Stimulated activated CD4-positive, alpha-beta T cell treated with anti-CD3 and anti-CD28 coated beads, TNF-alpha, amount 100 ng/mL, for 1 hour (primary cell): ENCODE data around the gene SLCO3A1.

Source experiments
- DNase-seq, 3 donors: peaks; one replicate each; pipeline ENCODE4 v3.0.0-alpha.2; 2020; ENCODE audit warnings: low read depth in 3 of 3, low spot score in 1 of 3

The SLCO3A1 gene

DNA sequence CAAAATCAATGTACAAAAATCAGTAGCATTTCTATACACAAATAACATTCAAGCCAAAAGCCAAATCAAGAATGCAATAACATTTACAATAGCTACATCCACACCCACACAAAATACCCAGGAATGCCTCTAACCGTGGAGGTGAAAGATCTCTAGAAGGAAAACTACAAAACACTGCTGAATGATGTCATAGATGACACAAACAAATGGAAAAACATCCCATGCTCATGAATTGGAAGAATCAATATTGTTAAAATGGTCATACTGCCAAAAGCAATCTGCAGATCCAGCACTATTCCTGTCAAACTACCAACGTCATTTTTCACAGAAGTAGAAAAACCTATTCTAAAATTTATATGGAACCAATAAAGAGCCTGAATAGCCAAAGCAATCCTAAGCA is 143.7 kb downstream of the SLCO3A1 start:
- DNase-seq: no peak

DNA sequence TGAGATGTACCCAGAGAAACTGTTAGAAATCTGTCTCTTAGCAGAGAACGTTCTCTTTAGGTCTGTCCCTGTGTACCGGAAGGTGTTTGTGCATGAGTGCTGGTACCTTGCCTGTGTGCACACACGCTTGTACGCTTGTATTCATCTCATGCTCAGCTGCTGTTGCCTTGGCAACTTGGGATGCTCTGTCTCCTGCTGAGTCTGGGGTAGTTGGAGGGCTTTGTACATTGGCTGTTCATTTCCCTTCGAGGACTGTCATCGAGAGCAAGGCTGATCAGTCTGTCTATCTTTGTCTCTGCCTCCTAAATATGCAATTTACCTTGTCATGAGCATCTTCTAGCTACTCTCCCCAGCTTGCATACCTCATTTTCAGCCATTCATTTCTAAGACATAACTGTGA is 147.2 kb downstream of the SLCO3A1 start:
- DNase-seq: no peak

DNA sequence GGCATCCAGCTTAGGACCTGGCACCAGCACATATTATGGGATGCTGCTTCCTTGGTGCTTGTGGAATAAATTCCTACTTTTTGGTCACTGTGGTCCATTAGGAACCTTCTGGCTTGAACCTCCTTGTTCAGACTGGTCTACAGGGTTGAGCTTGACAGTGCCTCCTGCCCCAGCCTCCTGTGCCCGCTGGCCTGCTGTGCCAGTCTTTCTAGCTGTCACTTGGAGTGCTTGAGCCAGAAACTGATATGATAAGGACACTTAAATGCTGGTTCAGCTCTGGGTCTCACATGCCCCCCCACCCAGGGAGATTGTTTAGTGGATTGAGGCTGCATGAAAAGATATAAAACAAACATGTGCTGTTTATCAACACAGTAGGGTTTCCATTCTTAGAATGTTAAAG is 147.8 kb downstream of the SLCO3A1 start:
- no peak for DNase-seq

DNA sequence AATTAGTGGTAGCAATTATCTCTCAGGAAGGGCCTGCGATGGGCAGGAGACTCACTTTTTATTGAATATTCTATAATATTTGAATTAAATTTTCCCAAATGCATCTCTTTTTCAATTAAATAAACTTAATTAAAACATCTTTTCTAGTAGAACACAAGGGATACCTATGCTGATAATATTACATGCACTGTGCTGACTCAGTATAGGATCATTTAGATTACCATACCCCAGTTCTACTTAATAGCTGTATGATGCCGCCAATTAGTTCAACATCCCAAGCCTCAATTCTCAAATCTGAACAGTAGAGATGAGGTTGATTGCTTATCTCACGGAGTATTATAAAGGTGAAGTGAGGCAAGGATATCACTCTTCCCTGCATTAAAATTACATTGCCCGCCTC is 149.2 kb downstream of the SLCO3A1 start:
- no peak for DNase-seq

DNA sequence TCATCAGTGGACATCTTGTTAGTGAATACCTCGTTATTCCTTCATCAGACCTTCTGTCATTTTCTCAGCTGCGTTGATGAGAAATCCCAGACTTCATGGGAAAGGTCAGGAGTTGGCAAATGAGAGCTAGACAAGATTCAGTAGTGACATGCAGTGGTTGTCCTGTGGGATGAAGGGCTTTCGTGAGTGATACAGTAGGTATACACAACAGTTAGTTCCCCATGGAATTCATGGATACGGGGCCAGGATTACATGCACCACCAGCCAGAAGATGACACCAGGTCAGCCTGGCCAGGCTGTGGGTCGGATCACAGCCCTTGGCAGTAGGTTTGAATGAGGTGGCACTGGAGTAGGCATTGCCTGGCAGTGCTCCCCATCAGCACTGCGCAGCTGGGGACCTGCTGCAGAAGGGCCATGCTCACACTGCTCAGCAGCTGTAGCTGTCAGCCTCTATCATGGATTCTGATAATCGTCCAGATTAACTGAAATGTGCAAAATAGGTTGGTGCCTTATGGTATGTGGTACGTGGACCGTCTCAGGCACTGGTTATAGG is 150.1 kb downstream of the SLCO3A1 start:
- DNase-seq: no peak

DNA sequence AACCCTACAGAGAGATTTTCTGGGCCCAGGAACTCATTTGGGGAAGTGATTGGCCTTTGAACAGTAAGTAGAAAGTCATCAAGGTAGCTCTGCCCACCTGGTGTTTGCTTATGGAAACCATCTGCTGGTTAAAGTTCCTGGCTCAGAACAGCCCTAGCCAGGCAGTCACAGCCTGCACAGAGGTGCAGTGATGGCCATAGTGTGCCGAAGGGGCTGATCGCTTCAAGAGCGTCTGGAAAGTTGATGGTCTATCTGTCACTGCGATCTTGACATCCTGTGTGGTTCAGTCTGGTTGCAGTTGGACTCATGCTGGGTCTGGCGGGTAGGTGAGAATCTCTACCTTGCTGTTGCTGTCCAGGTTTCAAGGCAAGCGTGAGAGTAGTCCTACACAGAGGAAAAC is 151.6 kb downstream of the SLCO3A1 start:
- no peak for DNase-seq

DNA sequence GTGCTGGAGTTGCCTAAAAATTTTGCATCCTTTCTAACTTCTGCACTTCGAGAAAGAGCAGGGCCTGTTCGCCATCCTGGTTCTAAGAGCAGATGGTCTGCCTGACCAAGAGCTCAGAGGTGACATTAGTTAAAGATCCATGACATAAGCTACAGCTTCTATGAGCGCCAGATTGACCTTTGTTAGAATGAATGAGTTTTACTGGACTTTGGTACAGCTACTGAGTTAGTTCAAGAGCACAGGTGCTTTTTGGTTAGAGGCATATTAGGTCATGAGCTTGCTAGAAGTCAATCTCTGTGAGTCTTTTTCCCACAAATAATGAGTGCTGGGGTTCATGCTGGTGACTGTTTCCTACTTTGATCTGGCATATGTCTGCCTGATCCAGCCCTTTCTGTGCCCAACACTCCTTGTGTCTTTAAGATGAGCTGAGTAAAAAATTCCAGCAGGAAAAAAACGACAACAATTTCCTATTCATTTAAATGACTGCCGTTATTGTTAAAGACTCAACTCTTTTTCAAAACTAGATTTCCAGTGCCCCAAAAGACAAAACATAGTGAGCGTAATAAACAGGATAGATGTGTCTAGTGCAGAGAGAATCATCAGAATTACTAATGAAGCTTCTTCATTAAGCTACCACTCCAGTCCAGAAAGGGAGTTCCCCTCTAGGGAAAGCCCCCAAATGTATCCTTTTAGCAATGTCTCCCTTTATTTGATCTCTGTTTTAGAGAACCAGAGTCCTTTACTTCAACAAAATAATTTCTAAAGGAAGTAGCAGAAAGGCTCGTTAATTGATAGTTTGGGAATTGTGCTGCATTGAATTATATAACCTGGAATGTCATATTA is 152.9 kb downstream of the SLCO3A1 start:
- DNase-seq: no peak

DNA sequence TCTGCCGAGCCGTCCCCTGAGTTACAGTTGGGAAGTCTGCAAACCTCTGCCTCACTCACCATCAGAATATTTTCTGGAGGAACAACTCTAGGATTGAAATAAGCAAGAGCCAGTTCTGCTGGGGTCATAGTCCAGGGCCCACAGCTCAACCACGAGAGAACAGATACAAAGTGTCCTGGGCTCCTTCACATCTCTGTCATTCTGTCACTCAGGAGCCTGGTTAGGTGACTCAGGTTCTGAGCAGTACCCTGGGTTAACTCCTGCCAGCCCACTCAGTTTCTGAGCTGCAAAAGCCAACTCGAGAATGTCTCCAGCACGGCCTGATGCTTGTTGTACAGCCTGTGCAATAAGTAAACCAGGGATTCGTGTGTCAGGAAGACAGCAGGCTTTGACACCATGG is 155.7 kb downstream of the SLCO3A1 start:
- no peak for DNase-seq

DNA sequence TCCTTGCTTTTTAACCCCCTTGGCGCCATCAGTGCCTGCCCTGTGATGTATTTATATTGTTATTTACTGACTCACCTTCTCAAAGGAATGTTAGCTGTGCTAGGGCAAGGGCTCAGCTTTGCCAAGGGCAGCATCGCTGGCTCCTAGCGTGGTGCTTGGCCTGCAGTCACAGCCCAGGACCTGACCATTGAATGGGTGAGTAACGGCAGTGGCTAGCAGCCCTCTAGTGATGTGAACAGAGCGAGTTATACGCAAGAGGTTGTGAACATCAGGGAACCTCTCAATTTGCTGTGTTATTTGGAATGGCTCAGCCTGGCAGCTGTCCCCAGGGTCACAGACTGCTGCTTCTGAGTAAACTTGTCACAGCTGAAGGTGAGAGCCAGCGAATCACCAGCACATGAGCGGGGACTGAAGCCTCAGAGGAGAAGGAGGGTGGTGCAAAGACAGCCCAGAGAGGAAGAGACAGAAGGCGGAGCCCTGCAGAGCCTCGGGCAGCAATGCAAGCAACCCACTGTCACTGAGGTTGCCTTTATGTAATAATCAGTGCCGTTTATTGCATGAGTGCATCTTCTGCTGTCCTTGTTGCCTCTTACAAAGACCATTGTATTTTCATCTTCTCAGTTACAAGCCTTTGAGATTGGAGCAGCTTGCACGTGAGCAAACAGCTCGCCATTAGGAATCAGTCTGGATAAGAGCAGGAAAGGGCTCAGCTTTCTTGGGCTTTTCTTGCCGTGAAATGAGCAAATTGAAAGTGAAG is 158.3 kb downstream of the SLCO3A1 start:
- DNase-seq: no peak

DNA sequence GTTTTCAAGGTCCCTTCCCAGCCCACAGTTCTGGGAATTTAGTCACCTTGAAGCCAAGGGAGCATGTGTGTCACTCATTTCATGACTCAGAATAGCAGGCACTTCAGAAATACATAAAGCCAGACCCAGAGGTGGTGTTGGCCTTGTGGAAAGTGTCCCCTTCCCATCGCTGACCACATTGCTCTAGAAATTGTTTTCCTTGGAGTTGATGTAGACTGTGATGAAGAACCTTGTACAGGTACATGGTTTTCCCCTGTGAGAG is 158.8 kb downstream of the SLCO3A1 start:
- DNase-seq: no peak

DNA sequence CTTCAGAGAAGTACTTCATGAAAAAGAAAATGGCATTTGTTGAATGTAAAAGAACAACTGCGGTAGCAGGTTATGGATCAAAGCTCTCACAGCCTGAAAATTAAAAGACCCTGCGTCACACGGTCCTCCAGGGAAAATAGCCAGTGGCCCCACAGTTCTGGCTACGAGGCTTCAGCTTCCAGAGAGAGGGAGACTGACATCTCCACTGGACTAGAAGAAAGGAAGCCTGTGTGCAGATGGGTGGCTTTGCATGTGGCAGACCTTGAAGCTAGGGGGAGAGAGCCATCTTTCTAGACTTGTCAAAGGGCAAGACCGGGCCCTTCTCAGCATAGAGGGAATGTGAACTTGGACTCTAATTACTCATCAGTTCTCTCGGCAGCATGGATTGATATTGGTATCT is 159.4 kb downstream of the SLCO3A1 start:
- no peak for DNase-seq

DNA sequence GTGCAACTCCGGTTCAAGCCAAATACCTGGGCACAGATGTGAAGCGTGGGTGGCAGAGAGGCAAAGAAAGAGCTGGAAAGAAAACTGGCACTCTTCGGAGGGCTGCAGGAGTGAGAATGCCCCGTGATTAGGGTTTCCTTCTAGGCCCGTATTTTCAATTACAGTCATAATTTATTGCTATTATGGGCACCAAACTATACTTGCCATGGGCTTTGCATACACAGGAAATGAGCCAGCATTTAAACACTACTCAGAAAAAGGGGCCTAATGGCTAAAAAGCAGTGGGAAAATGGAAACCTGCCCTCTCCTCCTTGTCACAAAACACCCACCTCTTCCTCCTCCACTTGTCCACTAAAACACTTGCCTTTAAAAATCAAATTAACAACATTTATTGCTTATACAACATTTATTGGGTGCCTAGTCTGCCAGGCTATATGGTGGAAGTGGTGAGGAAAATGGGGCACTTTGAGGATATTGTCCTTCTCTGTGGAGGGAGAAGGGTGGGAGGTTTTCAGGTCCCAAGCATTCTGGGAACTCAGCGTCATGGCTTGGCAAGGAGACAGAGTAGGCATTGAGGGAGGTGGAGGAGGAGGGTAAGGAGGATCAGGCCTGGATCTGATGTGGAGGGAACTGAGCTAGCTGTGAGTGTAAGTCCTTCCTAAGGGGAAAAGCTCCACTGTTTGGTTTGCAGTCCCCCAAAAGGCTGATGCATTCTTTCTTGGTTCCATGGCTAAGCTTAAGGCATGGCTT is 160.9 kb downstream of the SLCO3A1 start:
- DNase-seq: no peak

DNA sequence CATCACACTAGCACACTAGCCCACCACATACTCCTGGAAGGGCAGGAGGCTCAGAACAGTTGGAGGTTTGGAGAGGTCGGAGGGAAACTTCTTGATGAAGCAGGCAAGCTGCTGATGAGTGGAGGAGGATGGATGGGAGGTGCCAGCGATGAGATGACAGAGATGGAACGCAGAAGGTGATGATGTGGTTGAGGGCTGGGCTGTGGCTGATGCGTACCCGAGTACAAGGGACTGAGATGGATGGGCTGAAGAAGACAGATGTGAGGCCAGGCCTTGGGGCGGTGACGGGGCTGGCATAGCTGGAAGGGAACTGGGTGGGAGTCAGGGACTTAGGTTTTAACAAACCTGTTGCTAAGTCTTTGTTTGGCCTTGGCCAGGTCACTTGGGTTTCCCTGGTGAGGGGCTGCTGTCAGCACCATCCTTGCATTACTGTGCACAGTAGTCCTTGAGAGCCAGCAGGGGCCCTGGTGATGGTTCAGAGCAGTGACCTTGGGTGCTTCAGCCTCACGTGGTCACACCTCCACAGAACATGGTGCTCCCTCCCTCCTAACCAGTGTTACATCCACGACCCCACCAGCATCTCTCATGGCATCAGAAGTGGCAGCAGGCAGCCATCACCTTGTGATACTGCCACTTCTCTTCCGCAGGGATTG is 164.5 kb downstream of the SLCO3A1 start:
- DNase-seq: no peak

DNA sequence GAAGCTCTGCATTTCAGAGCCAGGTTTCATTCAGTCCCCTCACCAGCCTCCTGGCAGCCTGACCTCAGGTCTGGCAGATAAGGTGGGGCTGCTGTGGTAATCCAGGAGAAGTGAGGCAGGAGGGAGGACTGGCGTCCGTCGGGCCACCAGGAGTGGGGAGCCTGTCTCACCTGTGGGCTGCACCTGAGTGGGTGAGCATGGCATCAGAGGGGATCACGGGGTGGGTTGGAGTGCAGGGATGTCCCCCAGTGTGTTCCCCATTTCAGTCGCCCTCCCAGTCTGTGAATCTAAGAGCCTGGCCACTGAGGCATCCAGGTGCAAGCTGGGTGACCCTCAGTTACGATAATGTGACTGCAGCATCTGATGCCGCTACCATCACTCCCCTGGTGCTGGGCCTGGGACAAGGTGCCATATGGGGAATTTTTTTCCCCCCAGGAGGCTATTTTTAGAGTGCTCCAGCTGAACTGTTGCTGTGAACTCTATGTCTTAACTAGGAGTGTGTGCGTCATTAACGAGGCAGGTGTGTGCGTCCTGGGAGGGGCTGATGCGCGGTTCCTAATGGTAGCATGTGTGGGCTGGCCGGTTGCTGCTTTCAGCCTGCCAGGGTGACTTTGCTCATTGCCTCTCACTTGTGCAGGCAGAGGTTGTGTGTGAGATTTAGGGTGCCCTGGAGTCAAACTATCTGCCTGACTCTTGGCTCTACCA is 165.2 kb downstream of the SLCO3A1 start:
- no peak for DNase-seq

DNA sequence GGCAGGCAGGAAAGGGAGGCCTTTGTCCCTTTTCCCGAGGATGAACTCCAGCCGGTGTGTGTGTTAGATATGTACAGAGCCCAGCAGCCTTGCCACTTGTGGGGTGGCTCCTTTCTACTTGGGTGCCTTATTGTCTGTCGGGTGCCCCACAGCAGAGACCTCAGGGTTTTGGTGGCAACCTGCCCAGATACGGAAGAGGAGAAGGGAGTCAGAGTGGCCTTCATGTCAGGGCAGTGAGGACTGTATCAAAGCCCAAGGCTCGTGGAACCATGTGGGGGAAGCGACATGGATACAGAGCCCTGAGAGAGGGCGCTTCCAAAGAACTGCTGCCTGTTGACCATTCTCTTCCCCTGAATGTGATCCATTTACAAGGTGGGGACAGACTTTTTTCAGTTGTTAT is 166.2 kb downstream of the SLCO3A1 start:
- no peak for DNase-seq

DNA sequence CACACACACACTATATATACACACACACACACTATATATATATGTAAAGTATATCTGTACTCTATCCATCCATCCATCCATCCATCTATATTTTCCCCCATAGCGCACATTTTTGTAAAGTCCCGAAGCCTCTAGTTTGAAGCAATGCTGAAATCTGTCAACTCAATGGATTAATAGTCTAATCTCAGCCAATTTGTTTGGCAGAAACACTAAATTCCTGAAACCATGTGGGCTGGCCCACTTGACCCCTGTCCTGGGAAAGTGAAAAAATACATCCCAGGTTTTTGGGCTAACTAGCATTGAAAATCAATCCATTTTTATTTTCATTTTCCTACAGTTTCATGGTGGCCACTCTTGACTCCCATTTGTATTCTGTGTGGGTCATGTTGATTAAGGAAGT is 166.7 kb downstream of the SLCO3A1 start:
- DNase-seq: no peak

DNA sequence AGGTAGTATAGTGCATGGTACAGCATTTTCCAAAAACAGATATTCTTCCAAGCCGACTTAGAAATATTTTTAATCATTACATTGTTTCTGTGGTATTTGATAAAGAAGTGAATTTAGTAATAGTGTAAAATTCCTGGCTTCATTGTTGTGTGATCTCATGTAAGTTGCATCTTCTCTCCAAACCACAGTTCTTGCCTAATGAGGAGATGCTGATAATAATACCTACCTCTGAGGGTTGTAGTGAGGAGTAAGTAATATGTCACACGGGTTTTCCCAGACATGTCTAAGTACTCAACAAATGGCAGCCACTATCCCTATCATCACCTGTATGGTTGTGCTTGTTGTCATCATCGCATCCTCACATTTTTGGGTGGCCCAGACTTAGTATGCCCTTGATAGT is 167.3 kb downstream of the SLCO3A1 start:
- no peak for DNase-seq

DNA sequence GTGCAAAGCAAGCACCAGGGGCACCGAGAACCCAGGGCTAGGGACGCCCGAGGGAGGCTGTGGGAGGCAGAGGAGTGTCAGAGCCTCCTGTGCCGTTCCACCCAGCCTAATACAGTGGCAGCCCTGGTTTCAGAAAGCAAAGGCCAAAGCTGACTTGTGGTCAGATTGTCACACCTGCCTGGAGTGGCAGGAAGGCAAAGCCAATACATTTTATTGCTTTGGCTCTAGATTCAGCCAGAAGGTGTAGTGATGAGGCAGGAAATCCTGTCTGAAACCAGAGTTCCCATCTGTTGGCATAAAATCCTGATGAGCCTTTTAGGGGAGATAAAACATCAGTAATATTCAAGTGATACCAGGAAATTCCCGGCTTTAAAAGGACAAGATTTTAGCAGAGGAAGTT is 168.3 kb downstream of the SLCO3A1 start:
- DNase-seq: no peak

DNA sequence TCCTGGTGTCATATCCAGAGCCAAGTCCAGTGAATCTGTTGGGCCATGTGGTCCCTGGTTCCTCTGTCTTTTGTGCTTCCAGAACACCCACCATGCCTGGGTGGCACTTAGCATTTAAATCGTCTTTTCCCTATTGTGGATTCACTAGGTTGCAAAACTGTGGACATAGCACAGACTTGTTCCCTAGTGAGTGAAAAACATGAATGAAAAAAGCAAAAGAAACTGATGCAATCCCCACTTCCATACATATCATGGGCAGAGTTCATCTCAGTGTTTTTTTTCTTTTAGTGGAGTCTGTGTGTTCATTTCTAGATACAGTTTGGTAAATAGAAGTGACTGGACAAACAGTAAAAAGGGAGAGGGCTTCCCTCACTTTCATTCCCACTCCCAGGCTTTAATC is 170.5 kb downstream of the SLCO3A1 start:
- DNase-seq: no peak

DNA sequence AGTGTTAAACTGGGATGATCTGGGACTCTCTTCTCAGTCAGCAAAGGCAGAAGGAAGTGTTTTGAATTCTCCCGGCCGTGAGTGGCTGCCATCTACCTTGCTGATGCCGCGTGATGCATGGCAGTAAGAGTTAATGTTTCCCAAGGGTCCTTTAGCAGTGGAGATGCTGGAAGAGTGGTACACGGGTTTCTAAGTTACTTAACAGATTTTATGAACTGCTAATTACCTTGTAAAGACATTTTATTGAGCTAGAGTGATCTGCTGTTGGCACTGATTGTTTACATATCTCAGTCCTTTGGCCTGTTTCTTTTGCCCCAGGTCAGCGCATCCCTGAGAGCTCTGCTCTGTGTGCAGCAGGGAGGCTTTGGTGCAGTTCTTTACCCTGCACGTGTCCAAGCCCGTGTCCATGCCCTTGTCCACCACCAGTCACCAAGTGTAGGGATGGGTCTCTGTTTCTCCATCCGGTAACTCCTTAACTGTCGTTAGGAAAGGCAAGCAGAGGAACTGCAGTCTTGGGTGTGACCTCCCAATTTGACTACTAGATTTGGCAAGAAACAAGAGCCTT is 172.3 kb downstream of the SLCO3A1 start:
- no peak for DNase-seq

DNA sequence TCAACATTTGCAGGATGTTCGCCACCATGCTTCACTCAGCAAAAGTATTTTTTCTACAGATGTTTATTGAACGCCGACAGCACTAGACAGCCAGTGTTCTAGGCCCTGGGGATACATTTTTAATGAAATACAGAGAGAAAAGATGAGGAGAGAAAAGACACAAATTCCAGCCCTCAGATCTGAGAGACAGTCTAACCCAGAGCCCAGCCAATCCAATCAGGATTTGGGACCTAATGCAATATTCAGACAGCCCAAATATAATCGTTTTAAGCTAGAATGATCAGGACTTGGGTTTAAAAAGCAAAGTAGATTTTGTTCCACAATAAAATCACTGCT is 174.8 kb downstream of the SLCO3A1 start:
- no peak for DNase-seq
